ENCODE data around the gene MYO1H.

The MYO1H gene

GRCh38 chr12:109440851-109441490, 93.3 kb downstream of the MYO1H start:
- Histone ChIP-seq H3K9me3 (replicated peaks; ENCODE audit: low read length) (no peaks in the 10 kb centered on the region), H3K4me3 (ENCODE audit: low read length) (no peak overlapping the region), H3K4me1 (ENCODE audit: control insufficient read depth, insufficient read depth, low read length) (peaks cover 33% of the 10 kb centered on the region), H3K4me2 (ENCODE audit: low read length) (no peak overlapping the region), H3K9ac (ENCODE audit: low read depth, low read length) (no peak overlapping the region), H3K27me3 (ENCODE audit: control insufficient read depth, insufficient read depth, low read length) (no peaks in the 10 kb centered on the region), H3K36me3 (ENCODE audit: insufficient read depth, low read length) (peaks cover 11% of the 10 kb centered on the region)

DNA sequence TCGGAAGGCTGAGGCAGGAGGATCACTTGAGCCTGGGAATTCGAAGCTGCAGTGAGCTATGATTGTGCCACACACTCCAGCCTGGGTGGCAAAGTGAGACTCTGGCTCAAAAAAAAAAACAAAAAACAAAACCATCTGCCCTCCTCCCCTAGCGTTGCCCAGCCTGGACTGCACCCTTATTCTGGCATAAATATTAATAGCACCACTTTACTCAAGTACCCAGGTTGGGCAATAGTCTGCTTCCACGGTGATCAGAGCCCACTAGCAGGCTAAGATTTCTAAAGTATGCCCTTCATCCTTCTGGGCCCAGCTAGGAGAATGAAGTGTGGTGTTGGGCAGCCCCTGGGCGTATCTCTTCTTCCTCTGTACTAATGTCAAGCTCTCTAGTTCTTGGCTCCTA, 96.1 kb downstream of the MYO1H start:
- Histone ChIP-seq H3K4me1 (ENCODE audit: control insufficient read depth, insufficient read depth, low read length) (peaks cover 36% of the 10 kb centered on the region), H3K27me3 (ENCODE audit: control insufficient read depth, insufficient read depth, low read length) (no peaks in the 10 kb centered on the region), H3K9ac (ENCODE audit: low read depth, low read length) (peak overlapping the region; percentile 61)

DNA sequence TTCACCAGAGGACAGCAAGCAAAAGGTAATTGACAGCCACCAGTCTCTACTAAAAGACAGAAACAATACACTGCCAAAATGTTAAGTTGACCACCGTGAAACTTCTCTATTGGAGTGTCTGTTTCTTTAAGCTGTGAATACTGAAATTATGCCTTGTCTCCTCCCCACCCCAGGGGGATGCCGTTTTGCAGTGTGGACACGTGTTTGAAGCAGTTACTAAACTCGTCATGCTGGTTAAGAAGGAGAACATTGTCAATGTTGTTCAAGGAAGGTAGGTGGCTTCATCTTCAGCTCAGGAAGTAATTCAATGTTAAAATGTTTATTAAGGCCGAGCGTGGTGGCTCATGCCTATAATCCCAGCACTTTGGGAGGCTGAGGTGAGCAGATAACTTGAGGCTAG, 96.6 kb downstream of the MYO1H start:
- no peak overlapping the region for H3K4me2 ChIP-seq (ENCODE audit: low read length)
- no peaks in the 10 kb centered on the region for H3K27me3 ChIP-seq (ENCODE audit: control insufficient read depth, insufficient read depth, low read length)
- H3K4me1 ChIP-seq (ENCODE audit: control insufficient read depth, insufficient read depth, low read length): peaks cover 32% of the 10 kb centered on the region
- no peak overlapping the region for H3K4me3 ChIP-seq (ENCODE audit: low read length)
- H3K36me3 ChIP-seq (ENCODE audit: insufficient read depth, low read length): peaks cover 42% of the 10 kb centered on the region
- H3K9me3 ChIP-seq (replicated peaks; ENCODE audit: low read length): no peaks in the 10 kb centered on the region
- H3K9ac ChIP-seq (ENCODE audit: low read depth, low read length): peak overlapping the region; percentile 61

More for the DNA sequence above, 96.1 kb downstream of the MYO1H start:
- H3K36me3 ChIP-seq (ENCODE audit: insufficient read depth, low read length): peaks cover 38% of the 10 kb centered on the region
- no peak overlapping the region for H3K4me3 ChIP-seq (ENCODE audit: low read length)
- no peak overlapping the region for H3K4me2 ChIP-seq (ENCODE audit: low read length)
- H3K9me3 ChIP-seq (replicated peaks; ENCODE audit: low read length): no peaks in the 10 kb centered on the region

DNA sequence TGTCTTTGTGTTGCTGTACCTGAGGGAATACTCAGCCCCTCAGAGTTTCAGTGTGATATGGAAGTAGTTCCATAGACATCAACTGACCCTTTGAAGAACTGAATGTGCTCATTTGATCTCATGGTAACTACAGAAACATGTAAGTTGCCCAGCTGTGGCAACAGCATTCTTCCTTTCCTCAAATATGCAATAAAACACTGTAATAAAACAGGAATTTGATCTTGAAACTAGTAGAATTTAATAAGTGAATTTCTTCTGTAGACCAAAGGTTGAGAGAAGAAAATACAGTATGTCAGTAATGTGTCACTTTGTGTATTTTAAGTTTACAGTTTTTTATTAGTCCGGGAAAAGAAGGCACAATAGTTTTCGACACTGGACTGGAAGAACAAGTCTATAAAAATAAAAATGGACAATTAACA, 97.5 kb downstream of the MYO1H start:
- Histone ChIP-seq H3K9me3 (replicated peaks; ENCODE audit: low read length) (no peaks in the 10 kb centered on the region), H3K4me1 (ENCODE audit: control insufficient read depth, insufficient read depth, low read length) (peaks cover 27% of the 10 kb centered on the region), H3K27me3 (ENCODE audit: control insufficient read depth, insufficient read depth, low read length) (no peaks in the 10 kb centered on the region), H3K4me3 (ENCODE audit: low read length) (no peak overlapping the region), H3K4me2 (ENCODE audit: low read length) (peak overlapping the region; percentile 45), H3K9ac (ENCODE audit: low read depth, low read length) (peak overlapping the region; percentile 72), H3K36me3 (ENCODE audit: insufficient read depth, low read length) (peaks cover 43% of the 10 kb centered on the region)

GRCh38 chr12:109446869-109447268, 99.2 kb downstream of the MYO1H start:
- Histone ChIP-seq H3K9me3 (replicated peaks; ENCODE audit: low read length) (no peaks in the 10 kb centered on the region), H3K4me3 (ENCODE audit: low read length) (no peak overlapping the region), H3K9ac (ENCODE audit: low read depth, low read length) (no peak overlapping the region), H3K4me2 (ENCODE audit: low read length) (no peak overlapping the region), H3K36me3 (ENCODE audit: insufficient read depth, low read length) (peaks cover 60% of the 10 kb centered on the region), H3K27me3 (ENCODE audit: control insufficient read depth, insufficient read depth, low read length) (no peaks in the 10 kb centered on the region), H3K4me1 (ENCODE audit: control insufficient read depth, insufficient read depth, low read length) (peaks cover 27% of the 10 kb centered on the region)

GRCh38 chr12:109447482-109447881, 99.8 kb downstream of the MYO1H start:
- Histone ChIP-seq H3K9ac (ENCODE audit: low read depth, low read length) (no peak overlapping the region), H3K4me2 (ENCODE audit: low read length) (no peak overlapping the region), H3K4me3 (ENCODE audit: low read length) (no peak overlapping the region), H3K27me3 (ENCODE audit: control insufficient read depth, insufficient read depth, low read length) (no peaks in the 10 kb centered on the region), H3K36me3 (ENCODE audit: insufficient read depth, low read length) (peaks cover 66% of the 10 kb centered on the region), H3K9me3 (replicated peaks; ENCODE audit: low read length) (no peaks in the 10 kb centered on the region), H3K4me1 (ENCODE audit: control insufficient read depth, insufficient read depth, low read length) (peaks cover 27% of the 10 kb centered on the region)

DNA sequence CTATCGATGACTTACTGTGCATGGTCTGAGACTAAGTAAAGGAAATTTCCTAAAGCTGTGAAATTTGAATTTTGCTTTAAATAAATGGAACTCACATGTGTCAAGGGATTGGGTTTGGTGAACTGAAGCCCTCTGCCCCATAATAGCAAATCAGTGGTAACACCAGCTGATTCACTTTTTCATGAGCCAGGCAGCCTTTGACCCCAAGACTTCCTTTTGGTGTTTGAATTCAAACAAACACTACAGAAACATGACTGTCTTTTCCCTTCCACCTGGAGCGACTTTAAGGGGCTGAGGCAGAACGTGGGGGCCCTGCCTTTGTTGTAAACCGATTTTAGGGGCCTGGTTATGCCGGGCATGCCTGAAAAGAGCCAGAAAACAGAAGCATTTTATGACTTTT, 100.6 kb downstream of the MYO1H start:
- H3K9me3 ChIP-seq (replicated peaks; ENCODE audit: low read length): no peaks in the 10 kb centered on the region
- no peak overlapping the region for H3K9ac ChIP-seq (ENCODE audit: low read depth, low read length)
- no peak overlapping the region for H3K4me2 ChIP-seq (ENCODE audit: low read length)
- peaks cover 74% of the 10 kb centered on the region for H3K36me3 ChIP-seq (ENCODE audit: insufficient read depth, low read length)
- no peaks in the 10 kb centered on the region for H3K27me3 ChIP-seq (ENCODE audit: control insufficient read depth, insufficient read depth, low read length)
- no peak overlapping the region for H3K4me3 ChIP-seq (ENCODE audit: low read length)
- H3K4me1 ChIP-seq (ENCODE audit: control insufficient read depth, insufficient read depth, low read length): peaks cover 27% of the 10 kb centered on the region

- Histone ChIP-seq H3K9me3 (replicated peaks; ENCODE audit: low read length) (no peaks in the 10 kb centered on the region), H3K27me3 (ENCODE audit: control insufficient read depth, insufficient read depth, low read length) (no peaks in the 10 kb centered on the region), H3K36me3 (ENCODE audit: insufficient read depth, low read length) (peaks cover 80% of the 10 kb centered on the region), H3K4me3 (ENCODE audit: low read length) (no peak overlapping the region), H3K4me1 (ENCODE audit: control insufficient read depth, insufficient read depth, low read length) (peaks cover 26% of the 10 kb centered on the region), H3K9ac (ENCODE audit: low read depth, low read length) (no peak overlapping the region), H3K4me2 (ENCODE audit: low read length) (no peak overlapping the region)
These were observed 101.1 kb downstream of the MYO1H start for GRCh38 chr12:109448707-109449390.

- Histone ChIP-seq H3K4me3 (ENCODE audit: low read length) (no peak overlapping the region), H3K9me3 (replicated peaks; ENCODE audit: low read length) (no peaks in the 10 kb centered on the region), H3K27me3 (ENCODE audit: control insufficient read depth, insufficient read depth, low read length) (no peaks in the 10 kb centered on the region), H3K9ac (ENCODE audit: low read depth, low read length) (no peak overlapping the region), H3K36me3 (ENCODE audit: insufficient read depth, low read length) (peaks cover 82% of the 10 kb centered on the region), H3K4me1 (ENCODE audit: control insufficient read depth, insufficient read depth, low read length) (peaks cover 14% of the 10 kb centered on the region), H3K4me2 (ENCODE audit: low read length) (no peak overlapping the region)
These were observed 102.3 kb downstream of the MYO1H start for GRCh38 chr12:109449845-109450532.

- no peaks in the 10 kb centered on the region for H3K27me3 ChIP-seq (ENCODE audit: control insufficient read depth, insufficient read depth, low read length)
- peaks cover 7% of the 10 kb centered on the region for H3K4me1 ChIP-seq (ENCODE audit: control insufficient read depth, insufficient read depth, low read length)
- H3K9ac ChIP-seq (ENCODE audit: low read depth, low read length): no peak overlapping the region
- no peak overlapping the region for H3K4me2 ChIP-seq (ENCODE audit: low read length)
- no peaks in the 10 kb centered on the region for H3K9me3 ChIP-seq (replicated peaks; ENCODE audit: low read length)
- peaks cover 90% of the 10 kb centered on the region for H3K36me3 ChIP-seq (ENCODE audit: insufficient read depth, low read length)
- no peak overlapping the region for H3K4me3 ChIP-seq (ENCODE audit: low read length)
These were observed 103.3 kb downstream of the MYO1H start for GRCh38 chr12:109450980-109451379.

DNA sequence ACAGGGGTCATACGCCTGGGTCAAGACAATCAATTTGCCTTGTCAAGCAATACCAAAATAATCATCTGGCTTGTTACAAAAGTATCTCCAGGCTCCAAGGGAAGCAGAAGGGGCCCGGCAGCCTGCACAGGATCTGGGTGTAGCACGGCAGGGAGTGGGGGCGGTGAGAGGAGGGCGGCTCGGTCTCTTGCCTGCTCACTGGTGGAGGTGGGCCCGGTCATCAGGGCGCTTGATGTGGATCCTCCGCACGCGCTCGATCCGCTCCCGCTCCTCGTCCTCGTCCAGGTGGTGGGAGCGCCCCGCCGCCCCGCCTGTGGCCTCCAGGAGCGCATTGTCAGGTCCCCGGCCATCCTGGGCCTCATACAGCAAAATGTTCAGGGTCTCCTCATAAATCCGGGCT, 103.7 kb downstream of the MYO1H start:
- Histone ChIP-seq H3K9me3 (replicated peaks; ENCODE audit: low read length) (no peaks in the 10 kb centered on the region), H3K4me2 (ENCODE audit: low read length) (no peak overlapping the region), H3K4me3 (ENCODE audit: low read length) (no peak overlapping the region), H3K36me3 (ENCODE audit: insufficient read depth, low read length) (peaks cover 91% of the 10 kb centered on the region), H3K4me1 (ENCODE audit: control insufficient read depth, insufficient read depth, low read length) (peaks cover 5% of the 10 kb centered on the region), H3K9ac (ENCODE audit: low read depth, low read length) (no peak overlapping the region), H3K27me3 (ENCODE audit: control insufficient read depth, insufficient read depth, low read length) (no peaks in the 10 kb centered on the region)
